Lung (tissue), 12 donors: Measurements from ENCODE around the gene HSF2BP. TPM values are rescaled to one million over a fixed set of nuclear protein-coding genes. Genes with fewer than 3 reads are reported as not detected.
A peak's percentile ranks its signal among the peaks of the same experiment; 100 is the strongest.

ENCODE experiments used
- ATAC-seq: fragments of 200-7000 bp; cut with Tn5 transposase; one replicate; pipeline ENCODE4 v1.9.1; 2020; ENCODE audit warnings: moderate number of reproducible peaks; ENCODE audit not compliant: insufficient read depth, low FRiP score
- DNase-seq, 3 donors: peaks; one replicate each; pipeline ENCODE4 v3.0.0-alpha.2; 2013 to 2017
- H3K27ac ChIP-seq, 2 donors: one replicate each; pipeline ENCODE4 v1.5.1; 2013; ENCODE audit warnings: mild to moderate bottlenecking in 2 of 2, moderate library complexity in 2 of 2, control low read depth in 1 of 2, inconsistent platforms in 1 of 2, low read depth in 1 of 2, low read length in 1 of 2
- H3K27me3 ChIP-seq, 3 donors: one replicate each; pipeline ENCODE4 v1.5.1; 2013; ENCODE audit warnings: low read length in 2 of 3; ENCODE audit not compliant: control insufficient read depth in 3 of 3, insufficient read depth in 3 of 3
- H3K36me3 ChIP-seq, 4 donors: one replicate each; pipeline ENCODE4 v1.5.1; 2013; ENCODE audit warnings: low read length in 4 of 4, mild to moderate bottlenecking in 1 of 4, moderate library complexity in 1 of 4; ENCODE audit not compliant: control insufficient read depth in 4 of 4, insufficient read depth in 4 of 4
- H3K4me1 ChIP-seq, 5 donors: one replicate each; pipeline ENCODE4 v1.5.1; 2013; ENCODE audit warnings: low read length in 5 of 5, mild to moderate bottlenecking in 2 of 5, moderate library complexity in 1 of 5; ENCODE audit not compliant: control insufficient read depth in 5 of 5, insufficient read depth in 5 of 5
- H3K4me3 ChIP-seq: one replicate; pipeline ENCODE4 v1.5.1; 2013; ENCODE audit warnings: mild to moderate bottlenecking, control low read depth, moderate library complexity
- H3K9ac ChIP-seq, 2 donors: one replicate each; pipeline ENCODE4 v1.5.1; 2013; ENCODE audit warnings: low read length in 2 of 2, control low read depth in 1 of 2; ENCODE audit not compliant: insufficient read depth in 1 of 2
- H3K9me3 ChIP-seq, 4 donors: one replicate each; pipeline ENCODE4 v1.5.1; 2013; ENCODE audit warnings: low read length in 3 of 4, mild to moderate bottlenecking in 1 of 4, moderate library complexity in 1 of 4; ENCODE audit not compliant: control insufficient read depth in 4 of 4, insufficient read depth in 3 of 4
- CTCF ChIP-seq: IDR thresholded peaks from 2 replicates; pipeline ENCODE4 v1.5.1; 2012; ENCODE audit warnings: mild to moderate bottlenecking; ENCODE audit errors: control extremely low read depth, extremely low read depth
- WGBS, 2 donors: extraction: QIAGEN DNeasy Blood & Tissue Kit; methylation state at CpG; one replicate each; pipeline ENCODE4 v1.1.7; 2013; 5-methylcytosine and 5-hydroxymethylcytosine counted together
- polyA plus RNA-seq, 2 donors: library from polyadenylated mRNA; stranded (reverse); fragments of 200-250 nt; gene quantifications; one replicate each; pipeline ENCODE4 v1.2.1, GENCODE V29; 2013
- total RNA-seq, 2 donors: library from RNA; depleted of rRNA in 1 of 2; stranded (reverse); fragments of >200 nt in 1 of 2; gene quantifications; one replicate each; pipeline ENCODE4 v1.2.1, GENCODE V29; 2014 to 2021
- donor health status: control.
- donor health status: control.
- donor health status: Bipolar disorder and iron deficiency.
- donor health status: healthy.
- donor health status: DM: yes; HTN: yes; CAD: no.

The HSF2BP gene
- total and polyA plus RNA-seq, 4 donors: 0.46 to 0.71 (median 0.57) TPM

- Histone ChIP-seq H3K36me3 (no peaks in the 10 kb centered on the region), H3K4me3 (no peak overlapping the region), H3K9me3 (peaks cover 0 to 6% (median 0%) of the 10 kb centered on the region in 4 donors), H3K27ac (no peak overlapping the region), H3K9ac (no peak overlapping the region), H3K27me3 (no peaks in the 10 kb centered on the region), H3K4me1 (peaks cover 2 to 16% (median 10%) of the 10 kb centered on the region in 5 donors)
- DNase-seq (no peak), ATAC-seq (no peak)
- no peak for TF ChIP-seq CTCF
- 82 to 86% methylated on average over 15 of the region's 15 CpGs for WGBS, 2 donors
Measured at GRCh38 chr21:43605320-43606215, 53.7 kb downstream of the HSF2BP start.

- DNase-seq: no peak
- WGBS, 2 donors: 98% methylated on average over 6 of the region's 6 CpGs
- Histone ChIP-seq H3K4me3 (no peak overlapping the region), H3K9ac (no peak overlapping the region), H3K4me1 (peaks cover 2 to 13% (median 3%) of the 10 kb centered on the region in 5 donors), H3K27me3 (no peaks in the 10 kb centered on the region), H3K27ac (no peak overlapping the region), H3K9me3 (peaks cover 0 to 6% (median 0%) of the 10 kb centered on the region in 4 donors), H3K36me3 (no peaks in the 10 kb centered on the region)
- TF ChIP-seq CTCF: no peak
- no peak for ATAC-seq
Measured at GRCh38 chr21:43604505-43605204, 54.6 kb downstream of the HSF2BP start.

- WGBS, 2 donors: 83 to 91% methylated on average over 8 of the region's 8 CpGs
- Histone ChIP-seq H3K36me3 (no peaks in the 10 kb centered on the region), H3K9ac (no peak overlapping the region), H3K4me3 (no peak overlapping the region), H3K4me1 (peaks cover 0 to 10% (median 0%) of the 10 kb centered on the region in 5 donors), H3K9me3 (peaks cover 0 to 6% (median 0%) of the 10 kb centered on the region in 4 donors), H3K27me3 (no peaks in the 10 kb centered on the region), H3K27ac (peak overlapping the region in 1 of 2 donors; percentile 40)
- DNase-seq: no peak
- no peak for TF ChIP-seq CTCF
- ATAC-seq: no peak
Measured at GRCh38 chr21:43603641-43604504, 55.4 kb downstream of the HSF2BP start.
